Hepatocyte (in vitro differentiated cells): Measurements from ENCODE around the gene FLT4.

ENCODE experiments used
- CTCF ChIP-seq: fragments of 200-600 bp; sonication (generic); IDR thresholded peaks from 2 replicates; pipeline ENCODE4 v1.5.1; 2016; ENCODE audit warnings: antibody characterized with exemption, mild to moderate bottlenecking; ENCODE audit not compliant: poor library complexity
- EZH2 ChIP-seq: fragments of 200-600 bp; sonication (generic); IDR thresholded peaks from 2 replicates; pipeline ENCODE4 v1.6.1; 2016; ENCODE audit warnings: antibody characterized with exemption, mild to moderate bottlenecking, borderline replicate concordance

GRCh38 chr5:180649297-180650039 lies at the start of gene FLT4:
- TF ChIP-seq CTCF = no peak
- TF ChIP-seq EZH2 = peak; percentile 90
